GM12873 (cell line): ENCODE measurements around the gene CFAP43.

ENCODE experiments used
- CTCF ChIP-seq: IDR thresholded peaks from 2 replicates; pipeline ENCODE4 v1.5.1; 2012; ENCODE audit warnings: low read depth, mild to moderate bottlenecking, moderate library complexity, low read length, control low read depth; ENCODE audit not compliant: insufficient read depth; ENCODE audit errors: missing control alignments

Gene CFAP43

GRCh38 chr10:104273899-104274575 lies 41.9 kb upstream of the CFAP43 start:
- TF ChIP-seq CTCF, result no peak

GRCh38 chr10:104273286-104273685 lies 41.1 kb upstream of the CFAP43 start:
- TF ChIP-seq CTCF, result no peak

- TF ChIP-seq CTCF, result no peak
These were observed 36.8 kb upstream of the CFAP43 start, which contains the start of gene GSTO2 for GRCh38 chr10:104268713-104269645. Gene GSTO2, plus strand, starts transcription at chr10:104269184. Its CDS starts 5,732 bp downstream, at chr10:104274916.

- TF ChIP-seq CTCF, result no peak
These were observed 36.2 kb upstream of the CFAP43 start for GRCh38 chr10:104268405-104268712.

- TF ChIP-seq CTCF, result no peak
These were observed 35.7 kb upstream of the CFAP43 start for GRCh38 chr10:104267721-104268404.

- no peak for TF ChIP-seq CTCF
These were observed 32.6 kb upstream of the CFAP43 start for GRCh38 chr10:104264783-104265182.

GRCh38 chr10:104262055-104262454 lies 29.9 kb upstream of the CFAP43 start:
- no peak for TF ChIP-seq CTCF
